NK-92 (cell line): ENCODE measurements around the gene MMP20.

ENCODE experiments used
- DNase-seq: peaks from one replicate; lab custom pipeline; 2025; ENCODE audit not compliant: unreplicated experiment; lab: John Stamatoyannopoulos, UW

MMP20 gene

DNA sequence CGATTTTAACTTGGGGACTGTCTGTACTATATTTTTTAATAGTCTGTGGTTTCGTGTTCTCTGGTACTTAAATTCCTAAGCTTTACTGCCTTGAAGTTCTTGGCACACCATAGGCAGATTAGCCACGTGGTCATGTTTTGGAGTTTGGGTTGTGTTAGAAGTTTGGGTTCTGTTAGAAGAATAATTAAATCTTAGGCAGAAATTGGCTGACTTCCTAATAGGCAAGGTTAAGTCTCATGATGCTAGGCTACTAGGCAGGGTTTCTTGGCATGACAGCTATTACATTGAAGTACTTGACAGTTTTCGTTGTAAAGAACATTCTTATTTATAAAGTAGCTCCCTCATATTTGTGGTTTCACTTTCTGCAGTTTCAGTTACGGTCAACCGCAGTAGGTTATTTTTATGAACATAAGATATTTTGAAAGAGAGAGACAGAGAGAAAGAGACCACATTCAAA is 64.5 kb downstream of the MMP20 start:
- no peak for DNase-seq

DNA sequence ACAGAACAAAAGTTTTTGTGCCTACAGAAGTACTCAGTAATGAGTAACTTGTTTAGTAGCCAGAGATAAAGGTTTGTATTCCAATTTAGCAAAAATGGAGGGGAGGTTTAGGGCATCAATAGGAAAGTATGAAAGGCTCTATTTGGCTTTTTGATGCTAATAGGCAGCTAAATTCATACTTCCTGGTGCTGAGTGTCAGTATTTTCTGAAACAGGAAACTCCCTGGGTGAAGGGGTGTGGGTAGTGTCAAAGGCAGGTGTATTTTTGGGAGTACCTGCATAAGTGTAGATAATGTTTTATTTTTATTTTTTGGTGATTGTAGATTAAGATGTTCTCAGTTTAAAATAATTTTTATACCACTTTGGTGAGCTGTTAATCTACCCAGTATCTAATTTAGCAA is 65.3 kb downstream of the MMP20 start:
- DNase-seq = no peak

DNA sequence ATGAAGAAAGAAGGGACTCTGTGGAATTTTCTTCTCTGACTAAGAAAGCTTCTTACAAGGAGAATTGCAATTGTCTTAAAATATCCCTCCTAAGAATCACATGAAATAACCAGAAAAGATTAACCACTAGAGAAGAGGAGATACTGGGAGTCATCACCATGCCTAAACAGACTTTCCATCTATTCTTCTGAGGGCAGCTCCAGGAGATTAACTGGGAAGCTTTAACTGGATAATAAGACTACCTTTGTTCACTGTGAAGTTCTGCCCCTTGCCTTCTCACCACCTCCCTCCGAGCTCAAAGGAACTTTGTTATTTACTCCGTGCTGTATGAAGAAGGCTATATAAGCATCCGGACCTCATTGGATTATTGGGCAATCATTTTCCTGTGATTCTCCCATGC is 70.0 kb downstream of the MMP20 start:
- DNase-seq = no peak

DNA sequence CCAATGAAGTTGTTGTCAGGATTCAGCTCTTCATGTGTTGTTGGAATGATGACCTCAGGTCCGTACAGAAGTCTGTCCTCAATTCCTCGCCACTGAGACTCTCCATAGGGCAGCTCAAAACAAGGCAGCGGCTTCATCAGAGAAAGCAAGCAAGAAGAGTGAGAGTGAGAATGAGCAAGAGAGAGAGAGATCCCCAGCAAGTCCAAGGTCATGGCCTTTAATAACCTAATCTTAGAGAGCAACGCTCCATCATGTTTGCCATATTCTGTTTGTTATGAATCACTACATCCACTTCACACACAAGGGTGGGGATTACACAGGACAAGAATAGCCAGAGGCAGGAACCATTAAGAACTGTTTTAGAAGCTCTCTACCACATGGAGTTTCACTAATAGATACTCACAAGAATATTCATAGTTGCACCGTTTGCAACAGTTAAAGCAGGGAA is 71.3 kb downstream of the MMP20 start:
- no peak for DNase-seq

DNA sequence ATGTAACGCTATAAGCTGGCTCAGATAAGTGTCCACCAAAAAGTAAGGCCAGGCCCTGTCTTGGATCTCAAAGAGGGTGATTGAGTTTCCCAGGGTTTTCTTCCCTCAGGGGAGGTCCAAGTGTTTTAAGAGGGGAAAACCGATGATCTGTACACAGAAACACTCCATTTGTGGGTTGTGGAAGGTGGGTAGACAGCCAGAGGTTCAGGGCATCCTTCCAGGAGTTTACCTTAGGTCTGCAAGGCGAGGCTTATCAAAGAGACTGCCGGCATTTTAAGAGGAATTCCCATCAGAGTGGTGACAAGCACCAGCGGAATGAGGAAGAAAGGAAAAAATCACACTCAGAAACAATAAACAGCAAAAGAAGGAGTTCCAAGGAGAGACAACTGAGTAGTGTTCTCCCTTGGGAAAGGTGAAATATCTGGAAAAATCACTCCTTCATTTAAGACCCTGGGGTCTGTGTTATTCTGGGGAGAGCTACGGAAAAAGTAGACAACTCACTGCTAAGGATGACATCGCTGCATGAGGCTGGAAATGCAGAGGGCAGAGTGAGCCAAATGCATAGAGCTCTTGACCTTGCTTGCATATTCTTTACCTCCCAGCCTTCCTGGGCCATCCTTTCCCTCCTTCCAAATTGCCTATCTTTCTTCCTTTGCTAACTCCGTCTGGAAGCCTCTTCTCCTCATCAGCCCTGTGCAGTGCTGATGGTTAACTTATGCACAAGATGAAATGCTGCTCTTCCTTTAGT is 72.5 kb downstream of the MMP20 start:
- no peak for DNase-seq

DNA sequence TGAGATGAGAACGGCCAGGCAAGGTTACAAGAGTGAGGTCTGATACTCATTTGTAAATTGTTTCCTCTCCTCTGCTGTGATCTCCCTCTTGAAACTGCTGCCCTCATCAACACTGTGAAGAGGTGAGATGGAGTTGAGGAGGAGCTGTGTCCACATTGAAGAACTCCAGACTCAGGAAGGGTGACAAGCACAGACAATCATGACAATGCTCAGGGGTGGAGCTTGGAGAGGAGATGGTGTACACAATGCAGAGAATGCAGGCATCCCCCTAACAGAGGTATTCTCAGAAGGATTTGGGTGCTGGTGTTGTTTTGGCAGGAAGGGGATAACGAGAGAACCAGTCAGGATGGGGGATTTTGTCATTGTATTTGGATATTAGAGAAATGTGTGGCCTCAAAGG is 73.1 kb downstream of the MMP20 start:
- no peak for DNase-seq

DNA sequence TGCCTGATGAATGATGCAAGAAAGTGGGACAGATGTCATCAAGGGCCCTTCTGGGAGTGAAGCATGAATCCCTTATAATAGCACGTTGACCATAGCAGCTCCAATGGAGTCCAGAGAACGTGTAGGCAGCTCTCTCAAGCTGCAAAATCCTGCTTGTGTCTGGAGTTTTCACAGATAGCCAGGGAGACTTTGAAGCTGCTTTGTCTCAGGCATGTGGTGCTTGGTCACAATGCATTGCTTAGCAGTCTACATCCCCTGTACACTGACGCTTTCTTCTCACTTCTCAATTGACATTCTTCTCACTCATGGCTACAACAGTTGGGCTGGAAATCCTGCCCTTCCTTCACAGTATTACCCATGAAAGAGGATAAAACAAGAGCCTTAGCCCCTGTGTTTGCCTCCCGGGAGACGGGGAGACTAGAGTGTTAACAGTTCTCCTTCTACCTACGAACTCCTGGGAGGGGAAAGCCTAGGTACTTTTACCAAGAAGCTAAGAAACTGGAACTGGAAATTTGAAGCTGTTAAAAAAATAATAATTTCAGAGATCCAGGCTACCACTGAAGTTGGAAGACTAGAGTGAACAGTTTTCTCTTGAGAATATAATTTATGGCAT is 73.9 kb downstream of the MMP20 start:
- DNase-seq = no peak

DNA sequence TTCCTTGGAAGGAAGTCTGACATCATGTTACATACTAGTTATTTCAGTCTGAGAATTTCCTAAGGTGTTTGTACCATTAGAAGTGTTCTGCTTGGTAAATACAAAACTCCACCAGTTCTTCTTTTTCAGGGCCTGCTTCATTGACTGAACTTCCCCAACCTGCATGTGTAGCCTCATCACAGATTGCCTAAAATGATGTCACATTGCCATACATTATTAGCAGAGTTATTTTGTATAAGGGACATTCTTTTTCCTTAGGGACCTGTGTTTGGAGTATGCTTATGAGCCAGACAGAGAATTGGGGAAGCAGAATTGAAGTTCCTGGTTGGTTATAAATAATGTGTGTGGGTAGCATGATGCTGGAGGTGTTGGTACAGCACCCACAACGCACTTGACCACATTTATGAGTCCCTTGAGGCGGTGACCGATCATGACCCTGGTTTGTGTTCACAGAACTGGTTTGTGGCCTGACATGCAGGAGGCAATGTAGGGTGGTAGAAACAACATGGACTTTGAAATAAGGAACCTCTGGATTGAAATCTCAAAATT is 78.1 kb downstream of the MMP20 start:
- no peak for DNase-seq

DNA sequence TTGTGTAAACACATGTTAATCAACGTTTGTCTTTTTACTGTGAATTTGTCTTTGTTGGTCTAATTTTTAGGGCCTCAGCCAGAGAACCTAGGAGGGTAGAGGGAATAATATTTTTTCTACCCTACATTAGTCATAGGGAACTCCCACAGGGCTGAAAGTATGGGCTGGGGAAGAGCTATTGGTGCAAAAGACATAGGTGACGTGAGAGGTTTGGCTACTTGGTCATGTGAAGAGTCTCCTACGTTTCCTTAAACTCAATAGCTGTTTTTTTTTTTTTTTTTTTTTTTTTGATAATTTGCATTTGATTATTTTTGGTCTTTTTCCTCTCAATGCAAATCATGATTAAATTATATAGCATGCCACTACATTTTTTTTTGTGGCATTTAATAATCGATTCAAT is 78.7 kb downstream of the MMP20 start:
- no peak for DNase-seq

DNA sequence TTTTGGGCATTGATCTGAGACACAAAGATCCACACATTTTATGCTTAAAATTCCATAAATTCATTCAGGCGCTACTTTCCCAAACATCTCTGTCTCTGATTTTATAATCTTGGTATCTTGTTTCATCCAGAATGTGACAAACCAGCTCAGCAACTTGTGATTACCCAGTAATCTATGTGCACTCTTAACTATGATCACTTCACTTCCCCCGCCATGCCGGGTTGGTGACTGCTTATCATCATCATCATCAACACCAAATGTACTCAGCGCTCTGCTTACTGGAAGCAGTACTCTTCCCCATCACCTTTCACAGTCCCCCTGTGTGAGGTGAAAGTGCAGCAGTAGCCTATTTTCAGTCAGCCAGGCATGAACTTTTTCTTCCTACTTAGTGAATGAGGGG is 79.4 kb downstream of the MMP20 start:
- DNase-seq = no peak

DNA sequence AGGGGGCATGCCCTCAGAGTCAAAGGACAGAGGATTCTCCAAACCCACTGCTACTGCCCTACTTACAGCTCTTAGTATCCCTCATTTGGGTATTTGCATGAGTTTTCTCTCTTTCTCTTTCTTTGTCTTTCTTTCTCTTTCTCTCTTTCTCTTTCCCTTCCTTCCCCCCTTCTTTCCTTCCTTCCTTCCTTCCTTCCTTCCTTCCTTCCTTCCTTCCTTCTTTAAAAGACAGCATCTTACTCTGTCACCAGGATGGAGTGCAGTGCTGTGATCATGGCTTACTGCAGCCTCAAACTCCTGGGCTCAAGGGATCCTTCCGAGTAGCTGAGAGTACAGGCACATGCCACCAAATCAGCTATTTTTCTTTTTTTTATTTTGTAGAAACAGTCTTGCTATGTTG is 80.5 kb downstream of the MMP20 start:
- DNase-seq = no peak

DNA sequence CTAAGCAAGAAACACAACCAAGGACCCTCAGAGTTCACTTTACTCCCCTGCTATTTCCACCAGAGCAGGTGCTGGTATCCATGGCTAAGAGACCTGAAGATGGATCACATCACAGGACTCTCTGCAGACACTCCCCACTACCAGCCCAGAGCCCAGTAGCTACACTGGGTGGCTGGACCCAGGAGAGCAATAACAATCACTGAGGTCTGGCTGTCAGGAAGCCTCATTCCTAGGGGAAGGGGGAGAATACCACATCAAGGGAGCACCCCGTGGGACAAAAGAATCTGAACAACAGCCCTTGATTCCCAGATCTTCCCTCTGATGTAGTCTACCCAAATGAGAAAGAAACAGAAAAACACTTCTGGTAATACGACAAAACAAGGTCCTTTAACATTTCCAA is 85.6 kb downstream of the MMP20 start:
- DNase-seq = no peak

DNA sequence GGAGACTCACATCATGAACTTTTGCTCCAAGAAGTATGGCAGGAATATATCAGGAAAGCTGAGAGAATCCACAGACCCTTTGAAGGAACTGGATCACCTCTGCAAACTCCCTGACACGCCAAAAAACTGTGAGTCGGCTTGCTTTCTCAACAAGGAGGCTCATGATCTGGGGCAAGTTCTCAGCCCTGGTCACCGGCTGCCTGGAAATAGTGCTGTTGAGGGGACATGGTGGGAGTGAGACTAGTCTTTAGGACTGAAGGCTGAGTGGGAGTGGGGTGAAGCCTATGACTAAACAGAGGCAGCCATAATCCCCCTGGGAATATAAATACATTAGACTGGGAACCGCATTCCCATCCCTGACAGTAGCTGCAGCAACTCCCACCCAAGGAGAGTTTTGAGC is 86.2 kb downstream of the MMP20 start:
- no peak for DNase-seq

DNA sequence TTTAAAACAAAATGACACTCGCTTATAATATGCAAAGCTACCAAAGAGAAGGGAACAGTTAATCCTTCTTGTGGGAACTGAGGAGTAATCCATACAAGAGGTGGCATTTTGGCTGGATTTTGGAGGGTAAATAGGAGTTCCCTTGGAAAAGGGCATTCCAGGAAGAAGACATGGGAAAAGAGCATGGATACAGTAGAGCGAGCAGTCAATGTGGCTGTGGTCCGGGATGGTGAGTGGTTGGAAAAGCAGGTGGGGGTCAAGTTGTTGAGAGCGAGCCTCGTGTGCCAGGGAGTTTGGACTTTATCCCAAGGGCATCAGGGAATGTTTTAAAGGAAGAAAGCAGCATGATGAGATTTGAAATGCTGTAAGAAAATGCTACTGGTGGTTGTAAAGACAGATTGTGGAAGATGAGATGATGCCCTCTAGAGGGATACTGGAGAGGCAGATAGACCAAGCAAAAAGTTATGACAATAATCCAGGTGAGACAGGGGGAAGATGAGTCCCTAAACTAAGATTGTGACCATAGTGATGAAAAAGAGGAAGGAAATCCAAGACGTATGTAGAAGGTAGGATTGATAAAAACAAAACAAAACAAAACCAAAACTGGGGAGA is 90.8 kb downstream of the MMP20 start:
- DNase-seq = no peak

DNA sequence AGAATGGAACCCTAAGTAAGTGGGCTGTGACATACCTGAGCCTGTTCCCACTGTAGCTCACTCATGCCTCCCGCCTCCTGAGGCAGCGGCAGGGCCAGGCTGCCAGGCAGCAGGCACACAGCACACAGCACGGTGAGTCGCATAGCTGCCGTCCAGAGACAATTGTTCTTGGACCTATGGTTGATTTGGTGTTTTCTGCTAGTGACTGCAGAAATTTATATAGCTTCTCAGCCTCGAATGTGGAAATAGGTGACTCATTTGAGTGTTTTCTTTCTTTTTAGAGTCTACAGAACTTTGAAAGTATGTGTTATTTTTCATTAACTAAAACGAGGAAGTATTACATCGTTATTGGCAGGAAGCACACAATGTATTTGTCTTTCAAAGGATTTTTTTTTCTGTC is 94.6 kb downstream of the MMP20 start, which contains the start of gene MMP7:
MMP7 (minus strand) TSS at position 190 of the 400 bp plus-strand sequence; CDS start at position 143, 47 bp downstream.
- no peak for DNase-seq

DNA sequence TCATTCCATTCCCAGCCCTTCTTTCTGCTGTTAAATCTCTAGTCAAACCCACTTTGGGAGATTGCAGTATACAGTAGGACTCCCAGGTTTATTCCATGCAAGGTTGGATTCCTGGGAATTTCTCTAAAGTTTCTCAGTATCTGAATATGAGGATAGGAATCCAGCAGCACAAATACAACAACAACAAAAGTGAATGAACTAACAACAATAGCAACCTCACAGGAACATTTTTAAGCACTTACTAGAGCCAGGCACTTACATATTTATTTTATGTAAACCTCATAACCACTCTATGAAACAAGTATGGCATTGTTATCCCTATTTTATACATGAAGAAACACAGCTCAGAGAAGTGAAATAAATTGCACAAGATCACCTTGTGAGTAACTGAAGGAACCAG is 96.5 kb downstream of the MMP20 start:
- no peak for DNase-seq

DNA sequence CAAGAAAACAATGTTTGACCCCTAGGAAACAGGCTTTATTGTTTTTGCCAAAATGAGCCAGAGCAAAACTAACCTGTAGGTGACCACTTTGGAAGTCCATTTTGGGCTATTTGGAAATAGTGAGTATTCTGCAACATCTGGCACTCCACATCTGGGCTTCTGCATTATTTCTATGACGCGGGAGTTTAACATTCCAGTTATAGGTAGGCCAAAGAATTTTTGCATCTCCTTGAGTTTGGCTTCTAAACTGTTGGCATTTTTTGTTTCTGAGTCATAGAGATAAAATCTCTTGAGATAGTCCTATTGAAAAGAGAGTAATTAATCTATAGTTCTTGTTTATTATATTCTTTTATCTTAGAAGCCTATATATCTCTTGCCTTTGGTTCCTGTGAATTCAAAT is 97.4 kb downstream of the MMP20 start:
- no peak for DNase-seq

DNA sequence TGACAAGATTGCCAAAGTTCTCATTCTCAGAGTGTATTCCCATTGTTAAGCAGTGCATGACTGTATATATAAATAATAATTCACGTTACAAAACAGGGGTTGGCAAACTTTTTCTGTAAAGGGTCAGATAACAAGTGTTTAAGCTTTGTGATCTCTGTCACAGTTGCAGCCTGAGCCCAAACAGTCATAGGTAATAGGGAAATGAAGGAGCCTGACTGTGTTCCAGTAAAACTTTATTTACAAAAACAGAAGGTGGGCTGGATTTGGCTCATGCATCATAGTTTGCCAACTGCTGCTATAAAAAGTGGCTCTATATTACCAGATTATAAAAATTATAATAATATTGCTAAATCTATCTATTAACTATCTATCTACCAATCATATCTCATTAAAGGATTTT is 98.1 kb downstream of the MMP20 start:
- DNase-seq = no peak
